HG02870 (cell line): ENCODE data around the gene WDR70.
"Not testable (repeated sequence)": the region's sequence is repeated elsewhere in the genome, so short reads cannot be mapped to it uniquely, and the experiment has no call there.

Experiments used
- ATAC-seq: cut with Tn5 transposase; IDR thresholded peaks from one replicate; pipeline ENCODE4 v1.9.1; 2021; ENCODE audit warnings: mild to moderate bottlenecking, moderate library complexity; ENCODE audit not compliant: unreplicated experiment

Gene WDR70

DNA sequence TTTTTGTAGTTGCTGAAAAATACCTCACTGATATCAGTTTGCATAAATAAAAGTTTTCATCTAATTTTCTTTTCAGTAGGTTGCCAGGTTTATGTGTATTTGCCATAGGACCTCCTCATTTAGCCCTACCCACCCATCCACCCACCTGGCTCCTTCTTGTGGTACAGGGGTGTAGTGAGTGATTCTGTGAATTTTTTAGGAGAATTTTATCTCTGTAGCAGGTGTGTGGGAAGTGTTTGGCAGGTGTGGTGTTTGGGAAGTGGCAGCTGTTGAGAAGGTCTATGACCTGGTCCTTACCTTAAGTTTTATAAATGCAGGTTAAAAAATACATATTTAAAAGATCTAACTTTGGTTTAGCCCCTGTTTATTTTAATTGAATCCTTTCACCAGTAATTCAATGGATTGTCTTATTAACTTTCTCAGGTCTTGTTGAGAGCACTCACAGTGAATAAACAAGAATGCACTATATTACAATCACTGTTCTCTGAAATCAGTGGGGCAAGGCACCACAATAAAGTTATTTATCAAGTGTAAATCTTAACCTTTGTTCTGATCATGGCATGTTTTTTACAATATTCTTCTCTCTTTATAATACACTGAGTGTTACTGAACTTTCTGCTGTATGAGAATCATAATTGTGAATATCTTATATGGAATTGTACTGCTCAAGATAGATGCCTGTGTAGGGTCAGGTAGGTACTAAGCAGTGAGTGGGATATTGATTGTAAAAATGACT lies 189.1 kb downstream of the WDR70 start:
- ATAC-seq = no peak

DNA sequence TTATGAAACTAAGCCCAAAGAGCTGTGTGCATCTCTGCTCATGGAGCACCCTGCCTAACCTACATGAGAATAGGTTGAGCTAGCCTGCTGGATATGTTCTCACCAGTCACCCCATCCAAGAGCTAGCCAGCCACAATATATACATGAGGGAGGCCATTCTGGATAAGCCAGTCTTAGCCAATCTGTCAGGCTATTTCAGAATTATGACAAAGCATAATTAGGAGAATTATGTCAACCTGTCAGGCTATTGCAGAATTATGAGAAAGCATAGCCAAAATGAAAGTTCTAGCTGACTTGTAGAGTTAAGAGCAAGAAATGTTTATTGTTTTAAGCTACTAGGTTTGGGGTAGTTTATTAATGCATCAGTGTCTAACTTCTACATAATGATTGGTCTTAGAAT lies 189.8 kb downstream of the WDR70 start:
- ATAC-seq = no peak

DNA sequence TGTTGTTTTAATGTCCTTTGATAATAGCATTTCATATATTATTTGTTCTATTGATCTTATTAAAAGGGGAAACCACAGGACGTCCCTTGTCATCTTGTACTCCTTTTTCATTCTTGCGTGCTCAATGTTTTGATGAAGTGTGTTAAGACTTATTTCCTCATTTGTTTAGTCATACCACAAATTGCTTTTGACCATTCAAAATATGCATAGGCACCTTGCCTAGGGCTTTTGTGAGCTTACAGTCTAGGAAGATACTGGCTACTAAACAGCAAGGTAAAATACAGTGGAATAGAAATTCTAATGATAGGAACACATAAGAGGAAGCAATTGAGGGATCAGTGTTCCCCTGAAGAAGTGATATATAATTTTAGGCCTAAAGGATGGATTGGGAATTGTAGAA lies 190.3 kb downstream of the WDR70 start:
- no peak for ATAC-seq

DNA sequence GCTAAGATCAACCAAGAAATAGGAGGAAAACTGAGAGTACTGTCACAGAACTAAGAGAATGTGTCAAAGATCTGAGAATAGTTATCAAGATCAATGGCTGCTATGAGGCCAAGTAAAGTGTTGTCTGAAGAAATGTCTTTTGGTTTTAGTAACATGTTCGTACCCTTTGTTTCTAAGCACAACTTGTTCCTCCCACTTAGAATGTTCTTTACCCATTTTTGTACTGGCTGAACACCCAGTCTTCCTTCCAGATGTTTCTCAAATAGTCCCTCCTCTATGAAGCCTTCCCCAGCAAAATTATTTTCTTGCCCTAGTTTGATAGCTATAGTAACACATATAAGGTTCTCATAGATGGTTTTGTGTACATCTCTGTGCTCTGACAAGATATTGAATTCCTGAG lies 191.5 kb downstream of the WDR70 start:
- ATAC-seq = no peak

DNA sequence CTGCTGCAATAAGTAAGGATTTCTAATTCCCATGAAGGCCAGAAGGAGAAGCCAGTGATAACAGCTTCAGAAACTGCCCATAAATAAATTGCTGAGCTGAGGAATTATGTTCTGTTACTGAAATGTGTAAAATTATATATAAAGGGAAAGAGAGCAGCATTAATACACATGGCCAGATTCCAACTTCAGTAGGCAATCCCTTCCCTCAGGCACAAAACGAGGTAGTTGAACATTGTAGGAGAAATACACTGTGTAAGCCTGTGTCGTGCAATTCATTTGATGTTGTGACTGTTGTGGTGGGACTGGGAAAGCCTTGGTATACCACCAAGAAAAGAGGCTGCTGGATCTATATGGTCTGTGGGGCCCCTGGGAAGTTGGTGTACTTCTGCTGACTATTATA lies 192.9 kb downstream of the WDR70 start:
- no peak for ATAC-seq

DNA sequence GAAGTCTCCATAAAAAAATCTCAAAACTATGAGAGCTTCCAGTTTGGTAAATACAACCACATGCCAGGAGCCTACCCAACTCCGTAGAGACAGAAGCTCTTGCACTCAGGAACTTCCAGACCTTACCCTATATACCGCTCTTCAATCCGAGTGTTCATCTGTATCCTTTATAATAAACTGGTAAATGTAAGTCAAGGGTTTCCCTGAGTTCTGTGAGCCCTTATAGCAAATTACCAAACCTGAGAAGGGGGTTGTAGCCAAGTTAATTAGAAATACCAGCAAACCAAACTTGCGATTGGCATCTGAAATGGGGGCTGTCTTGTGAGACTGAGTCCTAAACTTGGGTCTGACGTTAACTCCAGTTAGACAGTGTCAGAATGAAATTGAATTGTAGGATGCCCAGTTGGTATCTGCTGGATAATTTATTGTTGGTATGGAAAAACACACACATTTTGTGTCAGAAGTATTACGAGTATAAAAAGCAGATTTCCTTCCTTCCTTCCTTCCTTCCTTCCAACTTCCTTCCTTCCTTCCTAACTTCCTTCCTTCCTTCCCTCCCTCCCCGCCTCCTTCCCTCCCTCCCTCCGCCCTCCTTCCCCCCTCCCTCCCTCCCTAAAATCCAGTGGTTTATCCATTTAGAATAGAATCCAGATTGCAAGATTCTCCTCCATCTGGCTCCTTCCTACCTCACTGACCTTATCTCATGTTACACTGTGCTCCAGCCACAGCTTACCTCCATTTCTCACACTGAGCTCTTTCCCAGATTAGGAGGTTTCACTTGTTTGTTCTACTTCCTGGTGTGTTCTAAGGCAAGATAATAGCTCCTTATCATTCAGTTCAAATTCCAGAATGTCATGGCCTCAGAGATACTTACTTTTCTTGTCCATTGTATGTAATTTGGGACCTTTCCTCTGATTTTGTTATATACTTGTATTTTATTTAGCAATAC lies 196.7 kb downstream of the WDR70 start:
- no peak for ATAC-seq

DNA sequence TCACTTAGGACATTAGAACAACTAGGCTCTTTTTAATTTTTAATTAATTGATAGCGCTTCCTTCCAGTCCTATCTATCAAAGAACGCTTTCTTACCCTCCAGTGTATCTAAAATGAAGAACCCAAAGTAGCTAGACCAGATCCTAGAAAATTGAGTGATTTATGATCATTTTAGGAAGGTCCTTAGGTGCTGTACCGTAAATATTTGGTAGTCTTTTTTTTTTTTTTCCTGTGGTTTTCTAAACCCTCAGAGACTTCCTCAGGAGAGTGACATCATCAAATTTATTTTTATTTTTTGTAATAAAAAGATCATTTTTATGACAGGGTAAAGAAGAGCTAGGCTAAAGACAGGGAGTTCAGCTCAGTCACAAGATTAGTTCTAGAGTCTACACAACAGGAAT lies 197.4 kb downstream of the WDR70 start:
- no peak for ATAC-seq

DNA sequence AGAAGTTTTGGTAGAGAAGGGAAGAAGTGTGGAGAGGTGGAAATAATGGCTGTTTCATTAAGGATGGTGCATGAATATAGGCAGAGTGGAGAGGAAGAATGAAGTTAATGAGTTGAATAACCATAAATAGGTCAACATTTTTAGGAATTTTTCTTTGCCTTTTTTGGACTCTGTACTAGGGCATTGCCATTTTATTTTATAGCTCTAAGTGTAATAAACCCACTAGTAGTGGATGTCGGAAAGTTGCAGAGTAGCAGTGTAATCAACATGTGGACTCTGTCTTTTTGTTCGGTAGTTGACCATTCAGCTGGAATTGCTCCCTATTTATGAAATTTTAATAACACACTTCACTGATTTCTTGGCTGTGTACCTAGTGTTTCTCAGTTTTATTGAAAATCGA lies 199.1 kb downstream of the WDR70 start:
- ATAC-seq = no peak

DNA sequence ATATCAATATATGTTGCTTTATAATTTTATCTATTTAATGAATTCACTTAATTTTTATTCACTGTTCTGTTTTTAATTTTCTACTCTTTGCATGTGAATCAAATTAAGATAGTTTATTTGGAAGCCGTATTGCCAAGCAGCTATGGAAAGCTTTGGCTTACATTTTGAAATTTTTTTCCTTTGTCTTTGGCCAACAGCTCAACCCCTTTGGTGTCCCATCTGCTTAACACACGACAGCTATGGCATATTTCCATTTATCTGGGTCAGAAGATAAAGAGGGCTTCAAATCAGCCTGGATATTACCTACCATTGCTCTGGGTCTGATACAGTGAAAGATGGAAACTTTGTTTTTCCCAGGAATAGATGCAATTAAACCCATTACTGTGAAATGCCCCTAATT lies 201.0 kb downstream of the WDR70 start:
- ATAC-seq = no peak

DNA sequence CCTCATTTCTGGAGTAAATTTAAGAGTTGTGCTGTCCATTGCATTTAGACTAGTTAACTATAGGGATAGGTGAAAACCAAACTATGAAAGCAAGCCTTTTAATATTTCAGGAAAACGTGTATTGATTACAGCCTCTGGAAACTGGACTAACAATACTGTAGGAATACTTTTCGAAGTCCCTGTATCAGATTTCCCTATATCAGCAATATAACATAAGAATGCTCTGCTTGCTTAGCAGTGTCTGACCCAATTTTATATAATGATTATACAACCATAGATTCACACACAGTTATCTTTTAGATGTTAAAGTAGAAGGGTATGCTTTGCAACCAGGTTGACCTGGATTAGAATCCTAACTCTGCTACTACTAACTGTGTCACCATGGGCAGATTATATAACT lies 203.1 kb downstream of the WDR70 start:
- no peak for ATAC-seq

DNA sequence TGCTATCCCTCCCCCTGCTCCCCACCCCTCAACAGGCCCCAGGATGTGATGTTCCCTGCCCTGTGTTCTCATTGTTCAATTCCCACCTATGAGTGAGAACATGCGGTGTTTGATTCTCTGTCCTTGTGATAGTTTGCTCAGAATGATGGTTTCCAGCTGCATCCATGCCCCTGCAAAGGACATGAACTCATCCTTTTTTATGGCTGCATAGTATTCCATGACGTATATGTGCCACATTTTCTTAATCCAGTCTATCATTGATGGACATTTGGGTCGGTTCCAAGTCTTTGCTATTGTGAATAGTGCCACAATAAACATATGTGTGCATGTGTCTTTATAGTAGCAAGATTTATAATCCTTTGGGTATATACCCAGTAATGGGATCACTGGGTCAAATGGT lies 214.2 kb downstream of the WDR70 start:
- not testable (repeated sequence) for ATAC-seq

DNA sequence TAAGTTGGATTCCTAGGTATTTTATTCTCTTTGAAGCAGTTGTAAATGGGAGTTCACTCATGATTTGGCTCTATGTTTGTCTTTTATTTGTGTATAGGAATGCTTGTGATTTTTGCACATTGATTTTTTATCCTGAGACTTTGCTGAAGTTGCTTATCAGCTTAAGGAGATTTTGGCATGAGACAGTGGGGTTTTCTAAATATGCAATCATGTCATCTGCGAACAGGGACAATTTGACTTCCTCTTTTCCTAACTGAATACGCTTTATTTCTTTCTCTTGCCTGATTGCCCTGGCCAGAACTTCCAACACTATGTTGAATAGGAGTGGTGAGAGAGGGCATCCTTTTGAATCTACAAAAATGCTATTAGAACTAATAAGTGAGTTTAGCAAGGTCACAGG lies 215.7 kb downstream of the WDR70 start:
- ATAC-seq = not testable (repeated sequence)

DNA sequence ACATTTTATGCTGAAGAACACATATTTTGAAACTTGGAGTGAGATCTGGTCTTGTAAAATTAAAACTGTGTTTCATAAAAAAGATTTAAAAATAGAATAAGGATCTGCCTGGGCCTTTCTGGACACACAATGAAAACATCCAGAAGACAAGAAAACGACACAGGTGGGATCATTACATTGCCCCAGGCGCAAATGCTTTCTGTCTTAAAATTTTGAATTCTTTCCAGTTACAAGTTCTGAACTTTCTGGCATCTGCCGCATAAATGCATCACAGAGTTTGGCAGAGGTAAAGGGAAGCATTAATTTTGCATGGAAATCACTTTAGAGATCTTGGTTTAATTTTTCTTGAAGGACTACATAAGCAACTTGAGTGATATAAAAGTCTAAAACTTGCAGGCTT lies 219.6 kb downstream of the WDR70 start:
- ATAC-seq = no peak

DNA sequence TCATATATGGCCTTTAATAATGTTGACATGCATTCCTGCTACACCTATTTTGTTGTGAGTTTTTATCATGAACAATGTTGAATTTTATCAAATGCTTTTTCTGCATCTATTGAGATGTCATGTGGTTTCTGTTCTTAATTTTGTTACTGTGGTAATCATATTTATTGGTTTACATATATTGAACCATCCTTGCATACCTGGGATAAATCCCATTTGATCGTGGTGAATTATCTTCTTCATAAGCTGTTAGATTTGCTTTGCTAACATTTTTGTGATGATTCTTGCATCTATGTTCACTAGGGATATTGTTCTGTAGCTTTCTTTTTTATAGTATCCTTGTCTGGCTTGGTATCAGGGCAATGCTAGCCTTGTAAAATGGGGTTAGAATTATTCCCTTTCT lies 222.0 kb downstream of the WDR70 start:
- no peak for ATAC-seq

DNA sequence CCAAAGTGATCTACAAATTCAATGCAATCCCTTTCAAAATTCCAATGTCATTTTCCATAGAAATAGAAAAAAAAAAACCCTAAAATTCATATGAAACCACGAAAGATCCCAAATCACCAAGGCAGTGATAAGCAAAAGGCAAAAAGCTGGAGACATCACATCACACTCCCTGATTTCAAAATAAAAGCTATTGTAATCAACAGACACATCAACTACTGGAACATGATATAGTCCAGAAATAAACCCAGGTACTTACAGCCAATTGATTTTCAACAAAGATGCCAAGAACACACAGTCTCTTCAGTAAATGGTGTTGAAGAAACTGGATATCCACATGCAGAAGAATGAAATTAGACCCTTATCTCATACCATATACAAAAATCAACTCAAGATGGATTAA lies 224.0 kb downstream of the WDR70 start:
- no peak for ATAC-seq

DNA sequence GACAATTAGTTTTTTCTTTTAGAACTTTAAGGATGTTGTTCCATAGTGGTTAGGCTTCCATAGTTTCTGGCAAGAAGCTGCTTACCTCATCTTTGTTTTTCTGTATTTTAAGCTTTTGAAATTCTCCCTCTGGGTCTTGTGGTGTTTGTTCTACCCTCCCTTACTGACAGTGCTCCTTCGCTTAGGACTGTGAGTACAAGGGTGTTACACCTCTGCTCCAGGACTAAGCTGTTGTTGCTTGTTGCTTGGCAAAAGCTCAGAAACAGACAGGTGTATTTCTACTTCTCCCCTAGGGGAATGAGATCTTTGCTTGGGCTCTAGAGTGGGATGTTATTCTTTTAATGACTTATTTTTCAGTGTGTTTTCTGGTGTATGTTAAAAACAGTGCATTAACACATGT lies 225.2 kb downstream of the WDR70 start:
- ATAC-seq = no peak

DNA sequence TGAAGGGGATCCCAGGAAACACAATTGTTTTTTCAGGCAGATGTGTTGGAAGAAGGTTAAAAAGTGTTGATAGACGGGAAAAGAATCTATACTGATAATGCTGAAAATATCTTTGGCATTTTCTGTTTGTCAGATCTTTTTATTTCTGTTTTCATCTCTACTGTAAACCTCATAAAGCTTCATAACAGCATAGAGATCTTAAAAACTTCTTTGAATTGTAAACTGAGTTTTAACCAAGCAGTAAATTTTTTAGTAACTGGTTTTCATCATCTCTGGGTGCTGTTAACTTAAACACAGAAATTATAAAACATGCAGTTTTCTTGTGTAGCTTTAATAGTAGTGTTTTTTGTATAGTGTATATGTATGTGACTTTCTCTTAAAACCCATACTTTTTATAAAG lies 227.0 kb downstream of the WDR70 start:
- ATAC-seq = no peak

DNA sequence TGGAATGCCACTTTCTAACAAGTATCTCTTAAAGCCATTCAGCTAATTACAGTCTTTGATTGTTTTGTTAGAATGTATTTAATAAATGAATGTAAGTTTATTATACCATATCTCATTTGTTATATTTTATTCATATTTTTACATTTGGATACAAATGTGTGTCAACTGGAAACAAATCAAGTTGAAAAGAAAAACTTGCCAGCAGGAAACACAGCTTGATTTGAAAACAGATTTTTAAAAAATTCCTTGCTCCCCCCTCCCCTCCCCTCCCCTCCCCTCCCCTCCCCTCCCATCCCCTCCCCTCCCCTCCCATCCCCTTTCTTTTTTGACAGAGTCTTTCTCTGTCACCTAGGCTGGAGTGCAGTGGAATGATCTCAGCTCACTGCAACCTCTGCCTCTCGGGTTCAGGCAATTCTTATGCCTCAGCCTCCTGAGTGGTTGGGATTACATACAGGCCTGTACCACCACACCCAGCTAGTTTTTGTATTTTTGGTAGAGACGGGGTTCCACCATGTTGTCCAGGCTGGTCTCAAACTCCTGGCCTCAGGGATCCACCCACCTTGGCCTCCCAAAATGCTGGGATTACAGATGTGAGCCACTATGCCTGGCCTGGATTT lies 227.6 kb downstream of the WDR70 start:
- no peak for ATAC-seq

DNA sequence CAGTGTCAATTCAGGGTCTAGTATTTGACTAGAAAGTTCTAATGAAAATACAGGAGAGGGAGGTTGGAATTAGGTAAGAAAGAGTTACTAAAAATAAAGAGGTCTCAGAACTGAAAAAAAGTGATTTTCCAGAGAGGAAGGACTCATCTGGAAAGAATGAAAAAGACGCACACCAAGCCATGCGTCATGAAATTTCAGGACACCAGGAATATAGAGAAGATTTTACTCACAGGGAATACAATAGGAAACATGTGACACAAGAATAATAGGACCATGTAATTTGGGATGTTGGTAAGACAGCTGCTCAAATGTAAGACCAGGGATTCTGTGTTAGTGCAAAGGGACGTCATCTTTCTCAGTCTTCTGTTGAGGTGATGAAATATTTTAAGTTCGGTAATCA lies 236.1 kb downstream of the WDR70 start:
- ATAC-seq = no peak

DNA sequence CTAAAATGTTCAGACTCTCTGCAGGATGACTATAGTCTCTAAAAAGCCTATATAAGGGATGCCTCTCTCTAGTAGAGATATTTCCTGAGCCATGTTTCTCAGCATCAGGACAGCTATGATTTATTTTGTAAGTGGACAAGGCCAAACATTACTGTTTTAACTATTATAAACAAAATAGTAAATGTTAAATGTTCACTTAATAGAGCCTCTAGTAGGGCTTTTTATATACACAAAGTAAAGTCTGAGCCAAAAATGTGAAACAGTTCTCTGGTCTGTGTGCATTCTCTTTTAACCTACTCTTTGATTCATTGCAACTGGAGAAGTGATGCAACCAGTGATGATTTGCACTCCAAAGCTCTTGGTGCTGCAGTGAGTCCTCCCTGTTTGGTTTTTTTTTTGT lies 240.2 kb downstream of the WDR70 start:
- no peak for ATAC-seq

DNA sequence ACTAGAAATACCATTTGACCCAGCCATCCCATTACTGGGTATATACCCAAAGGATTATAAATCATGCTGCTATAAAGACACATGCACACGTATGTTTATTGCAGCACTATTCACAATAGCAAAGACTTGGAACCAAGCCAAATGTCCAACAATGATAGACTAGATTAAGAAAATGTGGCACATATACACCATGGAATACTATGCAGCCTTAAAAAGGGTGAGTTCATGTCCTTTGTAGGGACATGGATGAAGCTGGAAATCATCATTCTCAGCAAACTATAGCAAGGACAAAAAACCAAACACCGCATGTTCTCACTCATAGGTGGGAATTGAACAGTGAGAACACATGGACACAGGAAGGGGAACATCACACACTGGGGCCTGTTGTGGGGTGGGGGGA lies 243.2 kb downstream of the WDR70 start:
- ATAC-seq = not testable (repeated sequence)

DNA sequence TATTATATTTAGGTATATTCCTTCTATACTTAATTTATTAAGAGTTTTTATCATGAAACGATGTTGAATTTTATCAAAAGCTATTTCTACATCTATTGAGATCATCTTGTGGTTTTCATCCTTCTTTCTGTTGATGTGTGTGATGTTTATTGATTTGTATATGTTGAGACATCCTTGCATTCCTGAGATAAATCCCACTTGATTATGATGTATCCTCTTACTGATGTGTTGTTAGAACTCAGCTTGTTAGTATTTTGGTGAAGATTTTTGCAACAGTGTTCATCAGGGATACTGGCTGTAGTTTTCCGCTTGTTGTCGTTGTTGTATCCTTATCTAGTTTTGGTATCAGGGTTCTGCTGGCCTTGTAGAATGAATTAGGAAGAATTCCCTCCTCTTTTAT lies 247.1 kb downstream of the WDR70 start:
- ATAC-seq = no peak
